Lung (tissue), 12 donors: ENCODE results near the gene MED8. TPM values are rescaled to one million over a fixed set of nuclear protein-coding genes. Genes with fewer than 3 reads are reported as not detected.

ENCODE experiments used
- ATAC-seq: fragments of 200-7000 bp; cut with Tn5 transposase; one replicate; pipeline ENCODE4 v1.9.1; 2020; ENCODE audit warnings: moderate number of reproducible peaks; ENCODE audit not compliant: insufficient read depth, low FRiP score
- DNase-seq, 3 donors: peaks; one replicate each; pipeline ENCODE4 v3.0.0-alpha.2; 2013 to 2017
- H3K27ac ChIP-seq, 2 donors: one replicate each; pipeline ENCODE4 v1.5.1; 2013; ENCODE audit warnings: mild to moderate bottlenecking in 2 of 2, moderate library complexity in 2 of 2, control low read depth in 1 of 2, inconsistent platforms in 1 of 2, low read depth in 1 of 2, low read length in 1 of 2
- H3K27me3 ChIP-seq, 3 donors: one replicate each; pipeline ENCODE4 v1.5.1; 2013; ENCODE audit warnings: low read length in 2 of 3; ENCODE audit not compliant: control insufficient read depth in 3 of 3, insufficient read depth in 3 of 3
- H3K36me3 ChIP-seq, 4 donors: one replicate each; pipeline ENCODE4 v1.5.1; 2013; ENCODE audit warnings: low read length in 4 of 4, mild to moderate bottlenecking in 1 of 4, moderate library complexity in 1 of 4; ENCODE audit not compliant: control insufficient read depth in 4 of 4, insufficient read depth in 4 of 4
- H3K4me1 ChIP-seq, 5 donors: one replicate each; pipeline ENCODE4 v1.5.1; 2013; ENCODE audit warnings: low read length in 5 of 5, mild to moderate bottlenecking in 2 of 5, moderate library complexity in 1 of 5; ENCODE audit not compliant: control insufficient read depth in 5 of 5, insufficient read depth in 5 of 5
- H3K4me3 ChIP-seq: one replicate; pipeline ENCODE4 v1.5.1; 2013; ENCODE audit warnings: mild to moderate bottlenecking, control low read depth, moderate library complexity
- H3K9ac ChIP-seq, 2 donors: one replicate each; pipeline ENCODE4 v1.5.1; 2013; ENCODE audit warnings: low read length in 2 of 2, control low read depth in 1 of 2; ENCODE audit not compliant: insufficient read depth in 1 of 2
- H3K9me3 ChIP-seq, 4 donors: one replicate each; pipeline ENCODE4 v1.5.1; 2013; ENCODE audit warnings: low read length in 3 of 4, mild to moderate bottlenecking in 1 of 4, moderate library complexity in 1 of 4; ENCODE audit not compliant: control insufficient read depth in 4 of 4, insufficient read depth in 3 of 4
- CTCF ChIP-seq: IDR thresholded peaks from 2 replicates; pipeline ENCODE4 v1.5.1; 2012; ENCODE audit warnings: mild to moderate bottlenecking; ENCODE audit errors: control extremely low read depth, extremely low read depth
- WGBS, 2 donors: extraction: QIAGEN DNeasy Blood & Tissue Kit; methylation state at CpG; one replicate each; pipeline ENCODE4 v1.1.7; 2013; 5-methylcytosine and 5-hydroxymethylcytosine counted together
- polyA plus RNA-seq, 2 donors: library from polyadenylated mRNA; stranded (reverse); fragments of 200-250 nt; gene quantifications; one replicate each; pipeline ENCODE4 v1.2.1, GENCODE V29; 2013
- total RNA-seq, 2 donors: library from RNA; depleted of rRNA in 1 of 2; stranded (reverse); fragments of >200 nt in 1 of 2; gene quantifications; one replicate each; pipeline ENCODE4 v1.2.1, GENCODE V29; 2014 to 2021
- donor health status: control.
- donor health status: control.
- donor health status: Bipolar disorder and iron deficiency.
- donor health status: healthy.
- donor health status: DM: yes; HTN: yes; CAD: no.

MED8 gene
- total and polyA plus RNA-seq, 4 donors: 35.5 to 45.1 (median 40.1) TPM

- H3K27ac ChIP-seq: peak overlapping the region; percentile 93 to 98
- DNase-seq: no peak
- 17 to 18% methylated on average over 6 of the region's 6 CpGs for WGBS, 2 donors
- H3K9me3 ChIP-seq: no peaks in the 10 kb centered on the region
- H3K9ac ChIP-seq: peak overlapping the region; percentile 56 to 82
- no peak overlapping the region for H3K4me3 ChIP-seq
- H3K4me1 ChIP-seq: peaks cover 3 to 20% (median 13%) of the 10 kb centered on the region in 5 donors
- peaks cover 6 to 17% (median 12%) of the 10 kb centered on the region in 4 donors for H3K36me3 ChIP-seq
- no peak for TF ChIP-seq CTCF
- no peak for ATAC-seq
- H3K27me3 ChIP-seq: no peaks in the 10 kb centered on the region
Measured at GRCh38 chr1:43368646-43369020, 21.0 kb downstream of the MED8 start.

DNA sequence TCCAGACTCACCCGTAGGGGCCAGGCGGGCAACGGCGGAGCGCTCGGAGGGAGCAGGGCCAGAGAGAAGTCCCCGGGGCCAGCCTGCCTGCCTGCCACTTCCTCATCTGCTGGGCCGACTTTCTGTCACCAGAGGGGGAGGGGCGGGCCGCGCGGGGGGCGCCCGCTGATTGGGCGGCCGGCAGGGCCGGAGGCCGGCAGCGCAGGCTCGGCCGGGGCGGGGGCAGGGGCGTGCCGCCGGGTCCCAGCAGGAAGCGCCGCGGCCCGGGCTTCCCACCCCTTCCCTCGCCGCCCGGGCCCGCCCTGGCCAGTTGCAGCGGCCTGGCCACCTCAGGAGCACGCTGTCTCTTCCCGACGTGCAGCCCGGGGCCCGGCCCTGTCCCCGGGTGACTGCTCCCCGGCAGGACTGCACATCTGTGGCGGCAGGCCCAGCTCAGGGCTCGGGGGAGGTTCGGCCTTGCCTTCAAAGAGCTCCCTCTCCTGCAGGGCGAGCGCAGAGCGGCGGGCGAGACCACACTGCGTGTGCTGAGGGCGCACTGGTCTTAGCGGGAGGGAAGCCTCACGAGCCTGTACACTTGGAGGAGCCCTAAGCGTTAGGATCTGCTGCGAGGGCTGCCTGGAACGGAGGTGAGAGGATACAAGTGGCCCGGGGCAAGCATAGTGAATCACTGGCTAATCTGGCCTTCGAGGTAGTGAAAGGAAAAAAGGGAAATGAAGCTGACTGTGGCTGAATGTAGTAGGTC lies 21.5 kb downstream of the MED8 start, which contains the start of gene ELOVL1:
ELOVL1 (minus strand) TSS at position 108 of the 742 bp plus-strand sequence. CDS start 2,402 bp downstream, outside the sequence.
- ATAC-seq: peak; percentile 91
- WGBS, 2 donors: 0 to 1% methylated on average over 39 to 58 of the region's 58 CpGs
- TF ChIP-seq CTCF: no peak

DNA sequence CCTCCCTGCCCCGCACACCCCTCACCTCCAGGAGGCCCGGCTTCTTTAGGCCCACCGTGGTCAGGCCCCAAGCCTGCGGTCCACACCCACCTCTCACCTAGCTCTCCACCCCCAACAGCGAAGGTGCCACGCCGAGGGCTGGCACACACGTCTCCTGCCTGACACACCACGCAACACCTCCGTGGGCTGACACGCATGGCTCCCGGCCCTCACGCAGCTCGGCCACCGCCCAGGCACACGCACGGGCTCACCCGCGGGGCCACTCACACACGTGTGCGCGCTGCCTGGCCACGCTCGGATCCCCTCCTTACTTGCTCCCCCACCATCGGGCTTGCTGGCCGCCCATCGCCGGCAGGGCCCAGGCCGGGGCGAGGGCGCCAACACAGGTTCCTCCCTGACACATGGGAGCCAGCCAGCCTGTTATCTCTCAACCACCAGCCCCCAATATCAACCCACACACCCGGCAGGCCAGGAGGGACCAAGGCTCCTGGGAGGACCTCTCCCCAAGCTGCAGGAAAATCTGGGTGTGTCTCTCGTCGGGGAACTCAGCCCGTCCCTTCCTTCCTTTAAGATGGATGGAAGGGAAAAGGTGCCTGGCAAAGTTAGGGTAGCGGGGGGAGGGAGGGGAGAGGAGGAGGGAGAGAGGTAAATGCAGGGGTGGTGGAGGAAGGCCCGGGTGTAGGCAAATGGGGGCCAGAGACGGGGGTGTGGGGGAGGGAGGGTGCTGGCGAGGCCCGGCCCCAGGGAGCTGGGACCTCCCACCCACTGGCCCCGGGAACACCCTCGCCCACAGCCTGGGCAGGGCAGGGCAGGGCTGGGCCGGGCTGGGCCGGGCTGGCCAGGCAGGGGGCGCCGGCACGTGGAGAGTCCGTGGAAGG lies 22.3 kb downstream of the MED8 start:
- Histone ChIP-seq H3K9ac (peak overlapping the region in 1 of 2 donors; percentile 58), H3K27ac (peak overlapping the region; percentile 98), H3K9me3 (no peaks in the 10 kb centered on the region), H3K27me3 (no peaks in the 10 kb centered on the region), H3K4me1 (peaks cover 3 to 20% (median 10%) of the 10 kb centered on the region in 5 donors), H3K4me3 (peak overlapping the region; percentile 88), H3K36me3 (peaks cover 11 to 27% (median 20%) of the 10 kb centered on the region in 4 donors)
- 1% methylated on average over 46 to 48 of the region's 48 CpGs for WGBS, 2 donors
- TF ChIP-seq CTCF: no peak
- ATAC-seq (peak; percentile 71), DNase-seq (no peak)

More for the DNA sequence above, 21.5 kb downstream of the MED8 start, which contains the start of gene ELOVL1:
- Histone ChIP-seq H3K27ac (peak within 1 kb of the TSS; percentile 98), H3K36me3 (peaks cover 11 to 23% (median 17%) of the 10 kb centered on the region in 4 donors), H3K9ac (peak within 1 kb of the TSS; percentile 56 to 82), H3K4me1 (peaks cover 3 to 20% (median 10%) of the 10 kb centered on the region in 5 donors), H3K9me3 (no peaks in the 10 kb centered on the region), H3K27me3 (no peaks in the 10 kb centered on the region), H3K4me3 (peak within 1 kb of the TSS; percentile 88)
- peak; percentile 91 to 95 (median 94) for DNase-seq
